HG03039 (cell line): ENCODE results near the gene SNX19.

Experiments
- ATAC-seq: cut with Tn5 transposase; IDR thresholded peaks from one replicate; pipeline ENCODE4 v1.9.1; 2021; ENCODE audit warnings: mild to moderate bottlenecking, moderate library complexity; ENCODE audit not compliant: unreplicated experiment

SNX19 gene

DNA sequence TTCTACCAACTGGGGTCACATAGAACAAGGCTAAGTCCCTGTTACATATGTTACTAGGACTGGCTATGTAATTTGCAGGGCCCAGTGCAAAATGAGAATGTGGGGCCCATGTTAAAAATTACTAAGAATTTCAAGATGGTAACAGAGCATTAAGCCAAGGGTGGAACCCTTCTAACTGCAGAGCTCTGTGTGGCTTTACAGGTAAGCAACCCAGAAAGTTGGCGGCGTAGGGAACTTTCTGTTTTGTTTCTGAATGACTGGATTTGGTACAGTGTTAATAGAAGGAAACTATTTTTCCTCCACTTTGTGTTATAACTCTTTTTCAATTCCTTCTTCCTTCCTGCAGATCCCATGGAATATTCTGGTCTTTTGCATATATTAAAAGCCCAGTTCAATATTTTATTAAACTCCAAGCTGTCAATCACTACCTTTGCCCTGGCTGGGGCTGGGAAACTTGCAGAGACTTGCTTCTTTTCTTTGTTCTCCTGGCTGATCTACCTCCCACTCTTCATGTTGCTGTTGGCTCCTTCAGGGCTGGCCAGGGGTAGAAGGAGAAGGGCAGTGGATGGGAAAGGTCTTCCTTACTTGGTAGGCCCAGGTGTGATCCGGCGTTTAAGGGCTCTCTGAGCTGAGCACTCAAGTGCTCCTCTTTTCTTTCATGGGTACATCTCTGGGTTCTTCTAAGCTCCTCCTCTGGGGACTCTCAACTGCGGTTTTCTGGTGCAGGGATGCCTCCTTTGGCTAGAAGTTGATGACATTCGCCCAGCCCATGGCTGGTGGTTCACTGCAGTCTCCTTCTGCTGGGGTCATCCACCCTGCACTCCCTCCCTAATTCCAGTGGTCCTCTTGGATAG is 67.7 kb downstream of the SNX19 start:
- no peak for ATAC-seq

DNA sequence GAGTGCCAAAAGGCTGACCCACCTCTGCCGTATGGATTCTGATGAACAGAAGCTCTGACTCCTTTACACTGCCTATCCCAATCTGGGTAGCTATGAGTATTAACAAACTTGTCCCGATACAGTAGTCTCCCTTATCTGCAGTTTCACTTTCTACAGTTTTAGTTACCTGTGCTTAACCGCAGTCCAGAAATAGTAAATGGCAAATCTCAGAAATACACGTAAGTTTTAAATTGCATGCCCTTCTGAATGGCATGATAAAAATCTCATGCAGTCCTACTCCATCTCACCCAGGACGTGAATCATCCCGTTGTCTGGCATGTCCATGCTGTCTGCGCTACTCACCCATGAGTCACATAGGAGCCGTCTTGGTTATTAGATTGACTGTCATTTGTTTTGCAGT is 68.8 kb downstream of the SNX19 start:
- no peak for ATAC-seq

DNA sequence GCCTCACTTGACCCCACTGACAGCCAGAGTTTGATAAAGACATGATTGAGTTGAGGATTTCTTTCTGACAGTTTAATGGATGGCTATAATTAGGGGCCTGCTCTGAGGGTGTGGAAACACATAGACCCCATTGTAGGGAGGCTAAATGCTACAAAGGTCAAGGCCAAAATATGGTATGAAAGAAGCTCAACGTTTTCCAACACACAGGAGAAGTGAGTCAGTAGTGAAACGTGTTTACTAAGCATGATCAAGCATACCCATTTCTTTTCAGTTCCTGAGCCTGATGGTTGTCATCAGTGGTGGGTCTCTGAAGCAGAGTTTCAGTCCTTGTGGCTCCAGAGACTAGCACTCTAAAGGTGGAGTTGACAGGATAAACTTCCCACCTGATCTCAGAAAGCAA is 69.7 kb downstream of the SNX19 start:
- ATAC-seq, result no peak

DNA sequence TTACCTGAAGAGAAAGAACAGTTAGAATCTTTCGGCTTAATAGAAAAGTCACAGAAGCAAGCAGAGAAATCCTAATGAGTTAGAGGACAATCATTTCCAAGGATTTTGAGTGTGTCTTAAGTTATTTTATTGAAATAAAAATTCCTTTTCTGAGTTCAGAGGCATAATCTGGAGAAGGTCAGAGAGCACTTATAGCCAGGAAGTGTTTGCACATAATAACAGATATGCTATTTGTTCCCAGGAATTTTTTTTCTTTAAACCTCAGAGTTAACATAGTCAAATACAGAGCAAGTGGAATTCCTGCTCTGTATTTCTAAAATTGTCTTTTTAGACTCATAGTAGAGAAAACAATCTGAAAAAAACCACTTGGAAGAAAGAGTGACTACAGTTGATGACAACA is 74.3 kb downstream of the SNX19 start:
- ATAC-seq, result no peak

DNA sequence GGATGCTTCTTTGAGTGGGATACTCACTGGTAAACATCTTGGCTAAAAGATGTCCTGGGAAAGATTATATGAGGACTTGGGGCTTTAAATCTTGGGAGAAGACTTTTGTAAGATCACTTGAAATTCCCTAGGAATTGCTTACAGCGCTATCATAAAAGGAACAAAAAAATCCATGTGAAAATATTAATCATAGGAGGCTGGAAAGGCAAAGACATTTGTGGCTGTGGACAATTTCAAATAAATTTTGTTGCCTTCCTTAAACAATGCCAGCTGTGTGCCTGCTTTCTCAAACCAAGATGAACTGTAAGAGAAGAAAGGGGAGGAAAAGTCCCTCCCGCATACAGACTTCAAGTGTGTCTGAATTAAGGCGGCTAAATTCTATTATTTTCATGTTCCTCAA is 75.6 kb downstream of the SNX19 start:
- no peak for ATAC-seq

DNA sequence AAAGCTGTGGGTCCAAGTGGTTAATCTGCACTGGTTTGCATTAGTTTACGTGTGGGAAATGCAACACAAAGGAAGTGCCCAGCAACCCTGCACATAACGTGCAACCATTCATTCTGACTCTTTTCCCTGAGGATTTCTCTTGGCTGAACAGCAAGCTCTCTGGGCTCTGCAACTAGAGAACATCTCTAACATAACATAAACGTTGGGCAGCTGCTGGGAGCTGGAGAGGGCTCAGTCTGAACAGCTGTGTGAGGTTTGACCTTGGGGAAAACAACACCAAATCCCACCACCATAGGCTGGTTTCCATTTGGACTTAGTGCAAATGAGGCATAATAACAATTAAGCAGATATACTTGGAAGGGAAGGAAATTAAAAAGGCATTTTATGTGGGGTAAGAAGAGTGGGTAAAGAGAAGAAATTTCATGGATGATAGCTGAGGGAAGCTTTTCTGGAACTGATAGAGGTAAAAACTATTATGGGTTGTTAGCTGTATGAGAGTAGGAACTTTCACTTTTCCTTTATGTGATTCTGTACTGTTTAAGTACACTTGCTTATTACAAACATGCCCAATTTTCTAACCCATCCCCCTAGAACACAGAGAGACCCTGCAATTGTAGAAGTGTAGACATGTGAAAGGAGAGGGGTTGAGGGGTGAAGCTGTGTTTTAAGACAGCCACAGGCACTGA is 76.2 kb downstream of the SNX19 start:
- ATAC-seq, result no peak

DNA sequence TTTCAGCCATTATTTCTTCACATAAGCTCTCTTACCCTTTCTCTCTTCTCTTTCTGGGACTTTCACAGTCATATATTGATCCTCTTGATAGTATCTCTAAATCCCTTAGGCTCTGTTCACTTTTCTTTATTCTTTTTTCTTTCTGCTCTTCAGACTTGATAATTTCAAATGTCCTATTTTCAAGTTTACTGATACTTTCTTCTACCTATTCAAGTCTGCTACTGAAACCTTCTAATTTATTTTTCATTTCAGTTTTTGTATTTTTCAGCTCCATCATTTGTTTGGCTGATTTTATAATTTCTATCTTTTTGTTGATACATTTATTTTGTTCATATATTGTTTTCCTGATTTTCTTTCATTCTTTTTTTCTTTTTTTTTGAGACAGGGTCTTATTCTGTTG is 79.1 kb downstream of the SNX19 start:
- no peak for ATAC-seq

DNA sequence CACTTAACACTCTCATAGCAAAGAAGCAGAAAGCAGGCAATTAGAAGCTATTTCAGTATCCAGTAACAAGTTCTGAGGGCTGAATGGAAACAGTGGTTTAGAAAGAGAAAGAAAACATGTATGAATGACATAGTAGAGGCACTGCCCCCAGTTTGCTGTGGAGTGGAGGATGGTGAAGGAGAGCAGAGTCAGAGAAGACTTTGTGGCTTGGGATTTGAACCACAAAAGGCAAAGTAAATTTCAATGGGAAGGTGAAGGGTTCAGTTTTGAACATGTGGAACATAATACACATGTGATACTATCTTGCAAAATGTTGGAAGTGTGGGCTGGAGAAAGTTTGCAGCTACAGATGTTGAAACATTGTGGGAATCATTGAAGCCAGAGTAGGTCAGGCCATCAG is 81.4 kb downstream of the SNX19 start:
- ATAC-seq, result no peak

DNA sequence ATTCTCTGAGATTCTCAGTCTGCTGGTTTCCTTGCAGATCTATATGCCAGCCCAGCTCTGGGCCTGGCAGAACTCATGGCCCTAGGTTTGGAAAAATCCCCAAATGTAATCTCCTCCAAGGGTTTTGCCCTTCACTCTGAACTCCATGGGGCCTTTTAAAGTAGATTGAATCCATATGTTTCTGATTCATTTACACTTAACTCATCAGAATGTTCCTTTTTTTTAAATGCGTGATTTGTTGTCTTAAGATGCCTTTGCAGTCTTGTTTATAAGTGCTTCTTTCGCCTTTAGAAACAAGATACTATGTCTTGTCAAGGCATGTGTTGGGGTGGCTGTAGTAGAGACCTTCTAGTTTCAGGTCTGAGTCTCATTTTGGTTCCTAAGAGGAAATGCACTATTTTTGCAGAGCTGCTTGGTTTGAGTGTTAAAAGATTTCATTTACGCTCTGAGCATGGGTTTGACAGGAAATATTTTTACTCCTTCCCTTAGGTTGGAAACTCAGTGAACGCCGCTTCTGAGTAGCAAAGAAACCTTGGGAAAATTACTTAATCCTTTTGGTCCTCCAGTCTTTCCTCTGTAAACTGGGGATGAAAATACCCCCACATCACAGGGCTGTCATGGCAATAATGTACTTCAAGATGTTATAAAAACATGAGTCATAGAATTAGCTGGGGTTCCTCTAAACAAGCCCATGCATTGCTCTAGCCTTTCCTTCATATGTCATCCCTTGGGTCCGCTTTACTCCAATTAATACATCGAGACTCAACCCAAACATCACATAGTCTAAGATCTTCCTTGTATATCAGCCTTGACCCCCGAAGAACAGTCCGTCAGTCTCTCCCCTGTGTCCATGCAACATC is 83.5 kb downstream of the SNX19 start:
- no peak for ATAC-seq

DNA sequence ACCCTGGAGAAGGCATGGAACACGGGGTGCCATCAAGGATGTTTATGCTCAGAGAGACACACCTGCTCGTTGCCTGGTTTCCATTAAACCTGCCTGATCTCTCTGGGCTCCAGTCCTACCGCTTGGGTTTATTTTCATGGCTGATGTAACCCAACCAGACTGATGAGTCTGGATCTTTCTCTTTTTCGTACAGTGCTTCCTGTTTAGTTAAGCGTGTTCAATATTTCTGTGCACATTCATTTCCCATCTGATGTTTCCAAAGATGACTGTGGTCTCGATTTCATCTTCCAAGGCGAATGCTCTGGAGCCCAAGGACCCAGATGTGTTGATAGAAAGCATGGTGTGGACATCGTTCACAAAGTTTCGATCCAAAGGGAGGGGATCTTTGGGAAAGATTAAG is 84.3 kb downstream of the SNX19 start:
- ATAC-seq, result no peak

DNA sequence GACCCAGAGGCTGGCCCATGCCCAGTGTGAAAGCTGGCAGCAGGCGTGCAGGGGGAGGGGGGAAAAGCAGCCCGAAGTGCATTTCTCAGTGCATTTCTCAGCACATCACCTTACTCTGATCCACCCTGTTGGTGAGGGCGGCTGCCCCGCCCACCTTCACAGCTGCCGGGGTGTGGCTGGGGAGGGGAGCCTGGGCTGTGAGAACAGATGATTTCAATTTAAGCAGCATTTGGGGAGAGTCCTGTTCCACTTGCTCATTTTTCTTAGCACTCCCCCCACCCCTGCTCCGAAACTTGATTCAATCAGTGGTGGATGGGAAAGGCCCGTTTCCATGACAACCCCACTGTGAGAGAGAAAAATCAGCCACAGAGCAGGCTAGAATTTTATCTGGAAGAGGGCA is 84.8 kb downstream of the SNX19 start:
- ATAC-seq, result no peak

DNA sequence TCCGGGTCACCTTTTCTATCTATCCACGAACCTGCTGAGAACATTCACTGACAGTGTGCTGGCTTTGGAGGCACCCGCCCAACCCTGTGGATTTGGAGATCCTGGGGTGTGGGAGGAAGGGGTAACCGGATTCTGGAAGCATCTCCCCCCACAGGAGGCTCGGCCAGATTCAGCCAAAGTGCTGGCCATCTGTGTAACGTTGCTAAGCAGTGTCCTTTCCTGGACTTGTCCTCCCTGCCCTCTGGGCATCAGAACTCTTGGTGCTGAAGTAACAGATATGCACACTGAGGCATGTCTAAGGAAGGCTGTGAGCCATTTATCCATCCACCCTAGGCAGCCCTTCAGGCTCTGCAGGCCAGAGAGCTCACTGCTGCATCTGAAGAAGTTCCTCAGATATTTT is 85.7 kb downstream of the SNX19 start:
- no peak for ATAC-seq

DNA sequence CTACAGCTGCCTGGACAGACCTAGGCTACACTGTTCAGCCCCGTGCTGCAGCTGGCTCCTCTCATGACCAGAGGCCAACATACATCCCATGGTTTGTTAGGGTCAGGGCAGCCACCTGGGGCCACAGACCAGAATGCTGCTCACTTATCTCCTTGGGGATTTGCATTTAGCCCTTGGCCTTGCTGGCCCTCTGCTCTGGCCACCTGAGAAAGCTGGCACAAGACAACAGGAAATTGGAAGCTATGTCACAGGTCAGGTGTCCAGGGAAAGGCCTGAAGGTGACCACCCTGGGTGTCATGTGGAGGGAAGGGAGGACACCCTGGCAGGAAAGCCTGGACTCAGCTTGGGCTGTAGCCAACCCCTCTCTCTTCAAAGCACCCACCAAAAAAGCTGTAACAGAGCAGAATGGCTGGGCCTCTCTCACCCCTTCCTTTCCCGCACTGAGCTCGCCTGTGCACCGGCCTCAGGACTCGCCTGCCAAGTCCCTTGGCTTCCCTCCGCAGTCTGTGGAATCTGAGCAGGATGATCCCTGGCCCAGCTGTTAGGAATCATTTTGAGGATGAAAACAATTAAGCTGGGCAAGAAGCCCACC is 86.3 kb downstream of the SNX19 start:
- ATAC-seq, result no peak

DNA sequence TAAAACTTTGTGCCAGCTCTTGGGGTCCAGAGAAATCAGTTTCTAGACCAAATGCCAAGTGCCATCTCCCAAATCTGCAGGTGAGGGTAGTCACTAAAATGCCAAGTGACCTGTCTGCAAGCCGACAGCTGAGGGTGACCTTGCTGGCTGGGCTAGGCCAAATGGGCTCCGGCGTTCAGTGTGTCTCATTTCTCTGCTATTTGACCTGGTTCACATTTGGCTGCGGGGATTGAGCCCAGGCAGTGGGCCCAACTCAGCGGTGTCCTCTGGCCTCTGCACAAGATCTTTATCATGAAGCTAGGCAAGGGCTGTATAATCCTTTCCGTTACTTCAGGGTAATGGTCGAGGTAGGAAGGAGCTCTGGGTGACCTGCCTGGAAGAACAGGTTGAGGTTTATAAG is 87.5 kb downstream of the SNX19 start:
- no peak for ATAC-seq

DNA sequence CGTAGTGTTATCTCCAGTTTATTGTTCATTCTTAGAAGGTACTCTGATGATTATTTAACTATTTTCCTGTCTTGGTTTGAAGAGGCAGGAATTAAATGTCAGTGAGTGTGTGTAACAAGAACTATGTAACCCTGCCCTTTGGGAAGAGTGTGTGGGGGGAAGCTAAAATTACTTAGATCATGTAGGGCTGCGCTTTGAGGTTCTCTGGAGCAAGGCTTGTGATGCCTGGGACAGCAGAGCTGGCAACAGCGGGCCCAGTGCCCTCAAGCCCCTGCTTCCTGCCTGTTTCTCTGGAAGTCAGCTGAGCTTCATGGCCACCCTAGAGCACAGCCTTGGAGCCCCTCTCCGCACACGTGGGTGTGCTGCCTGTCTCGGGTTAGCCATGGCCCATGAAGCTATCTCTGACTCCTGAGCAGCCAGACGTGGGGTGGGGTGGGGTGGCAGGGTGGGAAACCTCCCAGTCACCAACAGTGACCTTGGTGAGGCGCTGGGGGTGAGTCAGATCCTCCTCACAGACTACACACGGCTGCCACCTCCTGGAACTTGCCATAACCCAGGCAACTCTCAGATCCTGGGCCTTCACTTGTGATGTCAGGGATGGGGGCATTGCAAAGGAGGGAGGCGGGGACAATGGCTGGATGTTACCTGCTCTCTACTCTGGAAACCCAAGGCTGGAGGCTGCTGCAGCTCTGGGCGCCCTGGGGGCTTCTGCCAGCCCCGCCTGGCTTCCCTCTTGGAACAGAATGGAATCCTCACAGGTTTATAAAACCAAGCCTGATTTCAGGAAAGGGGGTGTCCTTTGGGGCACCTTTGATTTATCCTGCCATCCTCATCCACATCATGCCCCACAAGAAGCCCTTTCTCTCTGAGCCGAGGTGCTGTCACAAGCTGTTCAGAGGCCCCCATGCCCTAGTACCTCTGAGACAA is 88.6 kb downstream of the SNX19 start:
- no peak for ATAC-seq

DNA sequence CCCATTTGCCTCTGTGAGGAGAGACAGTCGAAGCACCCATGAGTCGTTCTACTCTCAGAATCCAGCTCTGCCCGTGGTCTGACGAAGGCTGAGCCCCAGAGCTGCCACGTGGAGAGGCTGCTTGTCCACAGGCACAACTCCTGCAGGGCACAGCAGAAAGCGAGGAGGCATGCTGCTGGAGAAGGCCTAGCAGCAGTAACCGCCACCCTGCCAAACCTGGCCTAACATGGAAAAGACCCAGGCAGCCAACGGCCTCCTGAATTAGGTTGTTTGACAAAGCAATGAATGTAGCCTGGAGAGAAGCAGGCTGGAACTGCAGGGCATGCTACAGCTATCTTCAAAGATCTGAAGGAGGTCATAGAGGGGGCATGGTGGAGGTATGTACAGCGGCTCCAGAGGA is 89.7 kb downstream of the SNX19 start:
- no peak for ATAC-seq

DNA sequence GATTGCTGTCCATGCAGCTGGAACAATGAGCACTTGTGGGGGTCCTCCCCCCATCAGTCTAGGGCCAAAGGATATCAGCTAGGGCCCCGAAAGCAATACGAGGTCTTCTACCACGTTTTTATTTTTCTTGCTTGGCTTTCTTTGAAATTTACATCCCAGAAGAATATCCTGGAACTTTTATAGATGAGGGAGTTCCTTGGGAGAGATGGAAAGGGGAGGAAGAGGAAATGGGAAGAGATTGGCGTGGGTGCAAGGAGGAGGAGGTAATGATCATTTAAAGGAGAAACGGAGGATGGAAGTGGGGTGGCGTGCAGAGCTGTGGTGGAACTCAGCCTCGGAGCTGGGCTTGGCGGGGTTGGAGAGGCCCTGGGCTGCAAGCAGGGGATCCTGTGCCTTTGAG is 90.3 kb downstream of the SNX19 start:
- ATAC-seq, result no peak

DNA sequence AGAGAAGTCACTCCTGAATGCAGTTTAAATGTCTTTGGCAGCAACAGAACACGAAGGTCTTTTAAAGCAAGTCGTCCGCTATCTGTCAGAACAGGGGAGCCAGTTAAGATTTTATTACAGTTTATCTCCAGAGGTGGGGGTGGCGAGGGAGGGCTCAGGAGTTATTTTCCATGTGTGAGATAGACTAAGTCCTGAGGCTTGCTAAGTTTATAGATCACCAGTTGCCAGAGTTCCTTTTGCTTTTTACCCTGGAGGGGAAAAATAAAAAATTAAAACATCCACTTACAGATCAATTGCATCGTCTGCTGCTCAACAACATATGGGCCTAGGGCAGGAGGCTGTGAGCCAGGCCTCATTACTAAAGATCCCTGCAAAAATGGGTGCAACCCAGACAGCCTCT is 90.7 kb downstream of the SNX19 start:
- ATAC-seq, result no peak
